Nephron (organoid): ENCODE measurements around the gene DUSP22.

Source experiments
- H3K27ac Mint-ChIP-seq, 3 experiments: 2 replicates each; pipeline ENCODE4 v1.8.0; 2020; ENCODE audit warnings: mixed read lengths in 3 of 3, mild to moderate bottlenecking in 2 of 3, moderate library complexity in 1 of 3
- H3K27me3 Mint-ChIP-seq: 2 replicates; pipeline ENCODE4 v1.8.0; 2021; ENCODE audit warnings: low read depth, mild to moderate bottlenecking, moderate library complexity, mixed read lengths
- H3K36me3 Mint-ChIP-seq: 2 replicates; pipeline ENCODE4 v1.8.0; 2020; ENCODE audit warnings: low read depth, mixed read lengths
- H3K4me1 Mint-ChIP-seq: 2 replicates; pipeline ENCODE4 v1.8.0; 2020; ENCODE audit warnings: mixed read lengths
- H3K4me3 Mint-ChIP-seq, 3 experiments: 2 replicates each; pipeline ENCODE4 v1.8.0; 2020; ENCODE audit warnings: mild to moderate bottlenecking in 3 of 3, mixed read lengths in 3 of 3, moderate library complexity in 2 of 3
- H3K9me3 Mint-ChIP-seq: 2 replicates; pipeline ENCODE4 v1.8.0; 2020; ENCODE audit warnings: mixed read lengths
- CTCF ChIP-seq, 3 experiments: fragments of 200-600 bp; sonication (generic); IDR thresholded peaks; one replicate each; pipeline ENCODE4 v1.5.0; 2021; ENCODE audit warnings: antibody characterized with exemption in 3 of 3; ENCODE audit not compliant: unreplicated experiment in 3 of 3

The DUSP22 gene

GRCh38 chr6:300026-300425 is 7.7 kb downstream of the DUSP22 start:
- Mint-ChIP-seq H3K4me3 (no peak overlapping the region), H3K36me3 (peaks cover 6% of the 10 kb centered on the region), H3K27ac (no peak overlapping the region), H3K27me3 (no peaks in the 10 kb centered on the region), H3K4me1 (peaks cover 9% of the 10 kb centered on the region), H3K9me3 (peaks cover 16% of the 10 kb centered on the region)
- no peak for TF ChIP-seq CTCF (IDR thresholded peaks at IDR 0.05; ENCODE audit: unreplicated experiment in 3 of 3)

DNA sequence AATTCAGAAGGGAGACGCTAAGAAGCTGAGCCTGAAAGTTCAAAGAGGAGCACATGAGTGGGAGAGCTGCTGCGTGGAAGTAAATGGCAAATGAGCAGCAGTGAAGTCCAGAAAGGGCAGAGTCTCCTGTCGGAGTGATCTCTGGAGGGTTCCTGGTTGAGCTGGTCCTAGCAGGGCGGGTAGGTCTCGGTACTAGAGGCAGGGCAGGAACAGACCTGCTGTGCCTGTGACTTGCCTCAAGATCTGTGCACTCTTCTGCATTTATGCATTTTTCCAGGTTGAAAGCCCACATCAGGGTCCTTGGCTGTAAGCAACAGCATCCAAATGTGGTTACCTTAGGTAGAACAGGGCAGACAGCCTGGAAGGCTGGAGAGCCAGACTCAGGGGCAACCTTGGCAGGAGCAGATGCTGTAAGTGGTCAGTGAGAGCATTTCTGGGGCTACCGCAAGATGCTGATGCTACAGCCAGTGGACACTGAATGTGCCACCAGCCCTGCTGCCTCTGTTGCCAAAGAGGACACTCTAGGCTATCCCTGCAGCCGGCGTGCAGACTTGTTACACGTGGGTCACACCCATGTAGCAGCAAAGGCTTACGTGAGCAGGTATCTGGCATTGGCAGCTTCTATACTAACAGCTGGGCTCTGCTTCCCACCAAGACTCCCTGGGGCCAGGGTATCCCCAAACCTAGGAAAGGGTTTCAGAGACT is 8.4 kb downstream of the DUSP22 start:
- H3K4me1 Mint-ChIP-seq = peaks cover 6% of the 10 kb centered on the region
- no peak for TF ChIP-seq CTCF (IDR thresholded peaks at IDR 0.05; ENCODE audit: unreplicated experiment in 3 of 3)
- no peak overlapping the region for H3K4me3 Mint-ChIP-seq
- no peak overlapping the region for H3K27ac Mint-ChIP-seq
- peaks cover 6% of the 10 kb centered on the region for H3K36me3 Mint-ChIP-seq
- no peaks in the 10 kb centered on the region for H3K27me3 Mint-ChIP-seq
- peaks cover 16% of the 10 kb centered on the region for H3K9me3 Mint-ChIP-seq

DNA sequence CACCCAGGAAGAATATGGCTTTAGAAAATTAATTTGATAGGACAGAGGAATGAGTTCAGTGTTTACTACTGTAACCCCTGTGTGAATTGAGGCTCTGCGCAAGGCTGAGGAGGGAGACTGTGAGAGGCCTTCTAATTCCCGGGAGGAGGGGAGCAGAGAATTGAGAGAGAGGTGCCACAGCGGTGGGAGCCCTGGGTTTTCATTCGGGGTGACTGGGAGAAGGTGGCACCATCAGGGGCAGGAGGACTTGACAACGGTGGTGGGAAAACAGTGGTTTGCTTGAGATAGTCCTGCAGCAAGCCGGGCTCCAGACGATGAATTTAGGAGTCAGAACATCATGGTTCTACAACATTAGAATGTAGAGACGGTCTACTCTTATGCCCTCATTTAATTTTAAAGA is 9.2 kb downstream of the DUSP22 start:
- Mint-ChIP-seq H3K4me3 (no peak overlapping the region), H3K4me1 (peaks cover 3% of the 10 kb centered on the region), H3K36me3 (peaks cover 6% of the 10 kb centered on the region), H3K27me3 (no peaks in the 10 kb centered on the region), H3K27ac (no peak overlapping the region), H3K9me3 (peaks cover 13% of the 10 kb centered on the region)
- no peak for TF ChIP-seq CTCF (IDR thresholded peaks at IDR 0.05; ENCODE audit: unreplicated experiment in 3 of 3)

- no peak for TF ChIP-seq CTCF (IDR thresholded peaks at IDR 0.05; ENCODE audit: unreplicated experiment in 3 of 3)
- peaks cover 9% of the 10 kb centered on the region for H3K9me3 Mint-ChIP-seq
- no peak overlapping the region for H3K27ac Mint-ChIP-seq
- H3K4me3 Mint-ChIP-seq = no peak overlapping the region
- peaks cover 6% of the 10 kb centered on the region for H3K36me3 Mint-ChIP-seq
- H3K27me3 Mint-ChIP-seq = no peaks in the 10 kb centered on the region
- H3K4me1 Mint-ChIP-seq = no peaks in the 10 kb centered on the region
These were observed 9.8 kb downstream of the DUSP22 start for GRCh38 chr6:301929-302705.

DNA sequence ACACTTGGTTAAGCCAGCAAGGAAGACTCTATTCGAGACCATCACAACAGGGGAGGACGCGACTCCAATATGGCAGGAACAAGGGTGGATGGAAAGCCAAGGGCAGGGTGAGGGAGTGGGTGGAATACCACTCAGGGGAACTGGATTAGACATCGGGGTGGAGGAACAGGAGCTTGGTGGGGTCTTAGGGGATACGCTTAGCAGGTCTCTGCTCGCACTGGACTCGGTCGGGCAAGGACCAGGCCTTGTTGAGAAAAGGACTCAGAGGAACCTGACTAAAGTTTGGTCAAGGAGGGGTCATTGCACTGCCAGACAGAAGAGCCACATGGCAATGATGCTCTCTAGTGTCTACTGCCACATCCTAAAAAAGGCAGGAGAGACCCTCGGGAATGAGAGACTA is 10.5 kb downstream of the DUSP22 start:
- peaks cover 6% of the 10 kb centered on the region for H3K36me3 Mint-ChIP-seq
- H3K4me1 Mint-ChIP-seq = peaks cover 2% of the 10 kb centered on the region
- no peak overlapping the region for H3K4me3 Mint-ChIP-seq
- H3K9me3 Mint-ChIP-seq = peaks cover 9% of the 10 kb centered on the region
- TF ChIP-seq CTCF (IDR thresholded peaks at IDR 0.05; ENCODE audit: unreplicated experiment in 3 of 3) = no peak
- no peak overlapping the region for H3K27ac Mint-ChIP-seq
- no peaks in the 10 kb centered on the region for H3K27me3 Mint-ChIP-seq
